ENCODE measurements around the gene CFAP90.

The CFAP90 gene

DNA sequence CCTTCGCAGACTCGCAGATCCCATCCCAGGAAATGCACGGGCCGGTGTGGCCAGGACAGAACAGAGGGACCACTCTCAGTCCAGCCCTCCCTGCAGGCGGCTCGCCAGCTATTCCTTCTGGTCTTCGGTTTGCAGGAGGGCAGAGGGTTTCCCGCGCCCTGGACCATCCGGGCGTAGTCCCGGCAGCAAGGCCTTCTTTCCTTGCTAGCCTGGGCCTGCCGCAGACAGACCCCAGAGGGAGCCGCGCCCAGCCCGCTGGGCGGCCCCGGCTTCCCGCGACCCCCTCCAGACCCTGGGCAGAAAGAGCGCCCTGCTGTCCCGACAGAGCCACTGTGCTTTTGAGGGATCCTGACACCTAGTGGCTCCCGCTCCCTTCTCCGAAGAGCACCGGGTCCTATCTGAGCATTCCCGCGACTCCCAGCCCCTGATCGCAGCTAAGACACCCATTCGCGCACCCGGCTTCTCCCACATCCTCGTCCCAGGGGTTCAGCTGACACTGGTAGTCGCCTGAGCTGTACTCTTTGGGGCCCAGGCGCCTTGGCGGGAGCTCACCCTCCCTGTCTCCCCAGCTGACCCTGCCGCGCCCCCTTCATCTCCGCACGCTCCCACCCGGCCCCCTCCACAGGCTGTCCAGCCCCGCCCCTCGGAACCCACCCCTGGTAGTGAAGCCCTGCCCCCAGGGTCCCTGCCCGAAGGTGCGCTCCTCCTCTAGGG is 1.1 kb downstream of the CFAP90 start:
- TF ChIP-seq, protein P1, sequence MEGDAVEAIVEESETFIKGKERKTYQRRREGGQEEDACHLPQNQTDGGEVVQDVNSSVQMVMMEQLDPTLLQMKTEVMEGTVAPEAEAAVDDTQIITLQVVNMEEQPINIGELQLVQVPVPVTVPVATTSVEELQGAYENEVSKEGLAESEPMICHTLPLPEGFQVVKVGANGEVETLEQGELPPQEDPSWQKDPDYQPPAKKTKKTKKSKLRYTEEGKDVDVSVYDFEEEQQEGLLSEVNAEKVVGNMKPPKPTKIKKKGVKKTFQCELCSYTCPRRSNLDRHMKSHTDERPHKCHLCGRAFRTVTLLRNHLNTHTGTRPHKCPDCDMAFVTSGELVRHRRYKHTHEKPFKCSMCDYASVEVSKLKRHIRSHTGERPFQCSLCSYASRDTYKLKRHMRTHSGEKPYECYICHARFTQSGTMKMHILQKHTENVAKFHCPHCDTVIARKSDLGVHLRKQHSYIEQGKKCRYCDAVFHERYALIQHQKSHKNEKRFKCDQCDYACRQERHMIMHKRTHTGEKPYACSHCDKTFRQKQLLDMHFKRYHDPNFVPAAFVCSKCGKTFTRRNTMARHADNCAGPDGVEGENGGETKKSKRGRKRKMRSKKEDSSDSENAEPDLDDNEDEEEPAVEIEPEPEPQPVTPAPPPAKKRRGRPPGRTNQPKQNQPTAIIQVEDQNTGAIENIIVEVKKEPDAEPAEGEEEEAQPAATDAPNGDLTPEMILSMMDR (IDR thresholded peaks at IDR 0.05; ENCODE audit: insufficient read depth, low read depth, low read length, missing control alignments), result peak; percentile 37
- DNase-seq (ENCODE audit: low read depth), result peak; percentile 24
- H3K4me3 ChIP-seq (ENCODE audit: low read length), result peak overlapping the region; percentile 28

DNA sequence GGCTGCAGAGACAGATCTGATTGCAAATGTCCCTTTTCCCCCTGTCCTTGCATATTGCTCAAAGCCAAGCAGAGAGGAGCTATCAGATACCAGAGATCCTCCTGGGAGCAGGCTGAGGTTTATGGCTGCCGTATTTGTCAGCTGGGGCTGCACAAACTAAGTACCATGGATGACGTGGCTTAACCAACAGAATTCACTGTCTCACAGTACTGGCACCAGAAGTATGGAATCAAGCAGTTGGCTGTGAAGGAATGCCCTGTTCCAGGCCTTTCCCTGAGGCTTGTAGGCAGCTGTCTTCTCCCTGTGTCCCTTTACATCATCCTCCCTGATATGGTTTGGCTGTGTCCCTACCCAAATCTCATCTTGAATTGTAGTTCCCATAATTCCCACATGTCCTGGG is 2.6 kb downstream of the CFAP90 start:
- no peak for DNase-seq (ENCODE audit: low read depth)
- H3K4me3 ChIP-seq (ENCODE audit: low read length), result no peak overlapping the region
- TF ChIP-seq, protein P1 (IDR thresholded peaks at IDR 0.05; ENCODE audit: insufficient read depth, low read depth, low read length, missing control alignments), result no peak

DNA sequence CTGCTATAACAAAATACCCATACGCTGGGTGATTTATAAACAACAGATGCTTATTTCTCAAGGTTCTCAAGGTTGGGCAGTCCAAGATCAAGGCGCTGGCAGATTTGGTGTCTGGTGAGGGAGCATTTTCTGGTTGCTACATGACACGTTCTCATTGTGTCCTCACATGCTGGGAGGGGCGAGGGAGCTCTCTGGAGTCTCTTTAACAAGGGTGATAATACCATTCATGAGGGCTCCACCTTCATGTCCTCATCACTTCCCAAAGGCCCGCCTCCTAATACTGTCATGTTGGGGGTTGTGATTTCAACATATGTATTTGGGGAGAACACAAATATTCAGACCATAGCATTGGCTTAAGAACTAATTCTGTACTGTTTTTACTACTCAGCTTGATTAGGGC is 4.6 kb downstream of the CFAP90 start:
- no peak overlapping the region for H3K4me3 ChIP-seq (ENCODE audit: low read length)
- DNase-seq (ENCODE audit: low read depth), result no peak
- TF ChIP-seq, protein P1 (IDR thresholded peaks at IDR 0.05; ENCODE audit: insufficient read depth, low read depth, low read length, missing control alignments), result no peak

DNA sequence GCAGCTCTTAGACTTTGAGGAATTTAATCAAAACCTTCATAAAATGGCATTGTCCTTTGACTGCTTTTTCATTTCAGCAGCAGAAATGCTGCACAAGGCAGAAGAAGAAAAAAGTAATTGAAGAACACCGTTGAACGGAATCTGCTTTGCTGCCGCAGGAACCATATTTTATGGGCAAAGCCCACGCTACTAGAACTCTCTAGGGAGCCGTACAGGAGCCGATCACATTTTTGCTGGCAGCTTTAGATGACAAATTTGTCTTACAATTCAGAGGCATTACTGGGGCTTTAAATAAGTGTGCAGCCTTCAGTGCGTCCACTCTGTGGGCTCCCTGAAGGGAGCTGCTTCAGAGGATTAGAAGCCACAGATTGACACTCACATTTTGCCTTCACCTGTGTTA is 5.4 kb downstream of the CFAP90 start:
- no peak overlapping the region for H3K4me3 ChIP-seq (ENCODE audit: low read length)
- no peak for DNase-seq (ENCODE audit: low read depth)
- TF ChIP-seq, protein P1 (IDR thresholded peaks at IDR 0.05; ENCODE audit: insufficient read depth, low read depth, low read length, missing control alignments), result no peak

DNA sequence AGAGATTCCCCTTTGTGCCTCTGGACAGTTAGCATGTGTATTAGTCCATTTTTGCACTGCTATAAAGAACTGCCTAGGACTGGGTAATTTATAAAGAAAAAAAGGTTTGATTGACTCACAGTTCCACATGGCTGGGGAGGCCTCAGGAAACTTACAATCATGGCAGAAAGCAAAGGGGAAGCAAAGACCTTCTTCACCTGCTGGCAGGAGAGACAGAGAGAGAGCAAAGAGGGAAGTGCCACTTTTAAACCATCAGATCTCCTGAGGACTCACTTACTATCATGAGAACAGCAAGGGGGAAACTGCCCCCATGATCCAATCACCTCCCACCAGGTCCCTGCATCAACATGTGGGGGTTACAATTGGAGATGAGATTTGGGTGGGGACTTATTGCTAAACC is 6.0 kb downstream of the CFAP90 start:
- H3K4me3 ChIP-seq (ENCODE audit: low read length), result no peak overlapping the region
- no peak for DNase-seq (ENCODE audit: low read depth)
- TF ChIP-seq, protein P1 (IDR thresholded peaks at IDR 0.05; ENCODE audit: insufficient read depth, low read depth, low read length, missing control alignments), result no peak

DNA sequence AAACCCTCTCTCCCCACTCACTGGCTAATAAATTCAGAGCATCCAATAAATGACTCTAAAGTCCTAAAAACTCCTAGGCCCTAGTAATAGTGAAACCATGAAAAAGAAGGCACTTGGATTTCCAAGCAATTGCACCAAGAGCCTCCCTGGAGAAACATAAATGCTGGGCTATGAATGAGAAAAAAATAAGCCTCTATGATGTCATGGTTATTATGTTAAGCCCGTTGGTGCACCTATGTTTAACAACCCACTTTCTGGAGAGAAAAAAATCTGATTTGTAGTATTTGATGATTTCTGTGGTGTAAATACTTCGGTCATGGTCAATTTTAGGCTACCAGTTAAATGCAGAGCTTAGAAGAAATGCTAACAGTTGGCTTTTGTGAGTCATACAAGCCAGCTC is 8.4 kb downstream of the CFAP90 start:
- H3K4me3 ChIP-seq (ENCODE audit: low read length), result no peak overlapping the region
- TF ChIP-seq, protein P1 (IDR thresholded peaks at IDR 0.05; ENCODE audit: insufficient read depth, low read depth, low read length, missing control alignments), result no peak
- no peak for DNase-seq (ENCODE audit: low read depth)

DNA sequence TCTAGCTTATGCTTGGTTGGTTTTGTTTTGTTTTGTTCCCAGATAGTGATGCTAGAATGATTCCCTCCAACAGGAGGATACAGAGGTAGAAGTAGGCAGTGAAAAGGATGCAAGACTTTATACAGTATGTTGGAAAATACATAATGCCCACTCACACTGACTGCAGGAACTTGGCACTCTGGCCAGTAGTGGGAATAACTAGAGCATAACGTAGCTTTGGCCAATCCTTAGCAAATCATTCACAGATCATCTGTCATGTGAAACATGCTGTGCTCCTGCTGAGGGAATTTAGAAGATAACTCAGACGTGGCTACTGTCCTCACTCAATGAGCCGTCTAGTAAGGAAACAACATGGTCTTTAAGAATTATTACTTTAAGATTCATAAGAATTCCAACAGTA is 13.5 kb downstream of the CFAP90 start:
- no peak for DNase-seq (ENCODE audit: low read depth)
- TF ChIP-seq, protein P1 (IDR thresholded peaks at IDR 0.05; ENCODE audit: insufficient read depth, low read depth, low read length, missing control alignments), result no peak
- no peak overlapping the region for H3K4me3 ChIP-seq (ENCODE audit: low read length)

Data from epithelial cell of esophagus (primary cell).